HUES6 (cell line): ENCODE measurements around the gene C14orf180.

Source experiments
- H3K27ac ChIP-seq: 2 replicates; pipeline ENCODE4 v1.7.0; 2013; ENCODE audit warnings: low read depth, mild to moderate bottlenecking, low read length, inconsistent platforms
- H3K27me3 ChIP-seq: 2 replicates; pipeline ENCODE4 v1.6.1; 2013; ENCODE audit warnings: low read length; ENCODE audit not compliant: control insufficient read depth, insufficient read depth
- H3K36me3 ChIP-seq: 2 replicates; pipeline ENCODE4 v1.6.1; 2013; ENCODE audit warnings: low read length; ENCODE audit not compliant: control insufficient read depth, insufficient read depth
- H3K4me1 ChIP-seq: 2 replicates; pipeline ENCODE4 v1.6.1; 2013; ENCODE audit warnings: low read length; ENCODE audit not compliant: control insufficient read depth, insufficient read depth
- H3K4me3 ChIP-seq: 2 replicates; pipeline ENCODE4 v1.5.1; 2013; ENCODE audit warnings: low read depth, low read length
- H3K9ac ChIP-seq: one replicate; pipeline ENCODE4 v1.6.1; 2013; ENCODE audit warnings: mild to moderate bottlenecking, low read length
- H3K9me3 ChIP-seq: 2 replicates; pipeline ENCODE4 v1.6.1; 2013; ENCODE audit warnings: low read depth, low read length; ENCODE audit not compliant: control insufficient read depth, insufficient read depth

Gene C14orf180

GRCh38 chr14:104563742-104564615, 15.6 kb upstream of the C14orf180 start:
- Histone ChIP-seq H3K9ac (no peak overlapping the region), H3K36me3 (no peaks in the 10 kb centered on the region), H3K4me1 (peaks cover 9% of the 10 kb centered on the region; the same call in 1 of the 2 replicates), H3K27me3 (no peaks in the 10 kb centered on the region; the same call in 1 of the 2 replicates), H3K9me3 (no peaks in the 10 kb centered on the region), H3K27ac (no peak overlapping the region), H3K4me3 (no peak overlapping the region)

GRCh38 chr14:104564744-104565679, 14.6 kb upstream of the C14orf180 start:
- Histone ChIP-seq H3K27me3 (no peaks in the 10 kb centered on the region; the same call in 1 of the 2 replicates), H3K4me1 (peaks cover 9% of the 10 kb centered on the region; the same call in 1 of the 2 replicates), H3K27ac (no peak overlapping the region), H3K4me3 (no peak overlapping the region), H3K9ac (no peak overlapping the region), H3K36me3 (no peaks in the 10 kb centered on the region), H3K9me3 (no peaks in the 10 kb centered on the region)

- Histone ChIP-seq H3K36me3 (no peaks in the 10 kb centered on the region), H3K4me1 (peaks cover 9% of the 10 kb centered on the region; the same call in 1 of the 2 replicates), H3K4me3 (no peak overlapping the region), H3K9ac (no peak overlapping the region), H3K9me3 (no peaks in the 10 kb centered on the region), H3K27me3 (no peaks in the 10 kb centered on the region; the same call in 1 of the 2 replicates), H3K27ac (no peak overlapping the region)
These were observed 12.2 kb upstream of the C14orf180 start for GRCh38 chr14:104567141-104567956.

- Histone ChIP-seq H3K4me1 (peaks cover 9% of the 10 kb centered on the region; the same call in 1 of the 2 replicates), H3K9me3 (no peaks in the 10 kb centered on the region), H3K4me3 (no peak overlapping the region), H3K27me3 (no peaks in the 10 kb centered on the region; the same call in 1 of the 2 replicates), H3K27ac (no peak overlapping the region), H3K36me3 (no peaks in the 10 kb centered on the region), H3K9ac (no peak overlapping the region)
These were observed 11.7 kb upstream of the C14orf180 start for GRCh38 chr14:104567957-104568225.

GRCh38 chr14:104568620-104569019, 10.9 kb upstream of the C14orf180 start:
- Histone ChIP-seq H3K27ac (no peak overlapping the region), H3K27me3 (no peaks in the 10 kb centered on the region; the same call in 1 of the 2 replicates), H3K9ac (no peak overlapping the region), H3K4me3 (no peak overlapping the region), H3K36me3 (no peaks in the 10 kb centered on the region), H3K9me3 (no peaks in the 10 kb centered on the region), H3K4me1 (peaks cover 6% of the 10 kb centered on the region; the same call in 1 of the 2 replicates)

GRCh38 chr14:104569435-104569834, 10.1 kb upstream of the C14orf180 start:
- Histone ChIP-seq H3K27me3 (no peaks in the 10 kb centered on the region; the same call in 1 of the 2 replicates), H3K36me3 (no peaks in the 10 kb centered on the region), H3K4me1 (no peaks in the 10 kb centered on the region; the same call in 1 of the 2 replicates), H3K9ac (no peak overlapping the region), H3K9me3 (no peaks in the 10 kb centered on the region), H3K4me3 (no peak overlapping the region), H3K27ac (no peak overlapping the region)

- Histone ChIP-seq H3K4me1 (no peaks in the 10 kb centered on the region; the same call in 1 of the 2 replicates), H3K36me3 (no peaks in the 10 kb centered on the region), H3K9ac (no peak overlapping the region), H3K27me3 (no peaks in the 10 kb centered on the region; the same call in 1 of the 2 replicates), H3K4me3 (no peak overlapping the region), H3K9me3 (no peaks in the 10 kb centered on the region), H3K27ac (no peak overlapping the region)
These were observed 8.3 kb upstream of the C14orf180 start for GRCh38 chr14:104571246-104571645.

GRCh38 chr14:104572024-104572626, 7.4 kb upstream of the C14orf180 start:
- no peaks in the 10 kb centered on the region for H3K36me3 ChIP-seq
- no peaks in the 10 kb centered on the region for H3K9me3 ChIP-seq
- H3K4me3 ChIP-seq: no peak overlapping the region
- no peaks in the 10 kb centered on the region; the same call in 1 of the 2 replicates for H3K27me3 ChIP-seq
- H3K27ac ChIP-seq: no peak overlapping the region
- H3K9ac ChIP-seq: no peak overlapping the region
- peaks cover 4% of the 10 kb centered on the region; the same call in 1 of the 2 replicates for H3K4me1 ChIP-seq

- Histone ChIP-seq H3K27me3 (no peaks in the 10 kb centered on the region; the same call in 1 of the 2 replicates), H3K36me3 (no peaks in the 10 kb centered on the region), H3K9ac (no peak overlapping the region), H3K9me3 (no peaks in the 10 kb centered on the region), H3K4me3 (no peak overlapping the region), H3K4me1 (peaks cover 4% of the 10 kb centered on the region; the same call in 1 of the 2 replicates), H3K27ac (no peak overlapping the region)
These were observed 6.9 kb upstream of the C14orf180 start for GRCh38 chr14:104572668-104573067.

- no peak overlapping the region for H3K4me3 ChIP-seq
- H3K27ac ChIP-seq: no peak overlapping the region
- H3K4me1 ChIP-seq: peaks cover 4% of the 10 kb centered on the region; the same call in 1 of the 2 replicates
- H3K9me3 ChIP-seq: no peaks in the 10 kb centered on the region
- no peaks in the 10 kb centered on the region for H3K36me3 ChIP-seq
- no peak overlapping the region for H3K9ac ChIP-seq
- no peaks in the 10 kb centered on the region for H3K27me3 ChIP-seq
These were observed 5.6 kb upstream of the C14orf180 start for GRCh38 chr14:104573930-104574329.
